Panc1 (cell line): ENCODE data around the gene BCL2L11.

Source experiments
- CTCF ChIP-seq: fragments of 450-650 bp; IDR thresholded peaks from 2 replicates; pipeline ENCODE4 v1.5.1; 2017; ENCODE audit warnings: mild to moderate bottlenecking
- REST ChIP-seq, 2 experiments: IDR thresholded peaks; 2 replicates each; pipeline ENCODE4 v1.6.1; 2011 to 2012; ENCODE audit warnings: low read depth in 2 of 2, control low read depth in 1 of 2, low read length in 1 of 2, mild to moderate bottlenecking in 1 of 2, moderate library complexity in 1 of 2; ENCODE audit not compliant: insufficient read depth in 1 of 2
- TCF7L2 ChIP-seq: IDR thresholded peaks from 2 replicates; pipeline ENCODE4 v1.6.1; 2011; ENCODE audit warnings: mild to moderate bottlenecking, low read depth, low read length, inconsistent platforms

DNA sequence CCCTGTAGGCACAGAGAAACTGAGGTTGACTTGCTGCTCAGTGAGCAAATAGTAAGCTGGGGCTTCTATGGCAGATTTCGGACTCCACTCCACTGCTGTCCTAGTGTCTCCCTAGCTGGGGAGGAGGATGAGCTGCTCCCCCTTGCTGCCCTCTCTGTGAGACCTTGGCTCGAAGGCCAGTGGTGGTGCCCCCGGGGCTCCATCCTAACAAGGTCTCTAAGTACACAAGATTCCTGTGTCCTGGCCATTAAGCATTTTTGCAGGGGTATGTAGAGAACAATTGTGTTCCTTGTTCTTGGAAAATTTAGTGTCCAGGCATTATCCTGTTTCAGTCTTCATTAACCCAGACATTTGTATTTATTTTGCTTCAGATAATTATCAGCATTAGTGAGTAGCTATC, 21.3 kb upstream of the BCL2L11 start:
- TF ChIP-seq CTCF (no peak), TCF7L2 (no peak), REST (IDR thresholded peaks at IDR 0.05; ENCODE audit: insufficient read depth in 1 of 2, low read depth in 2 of 2, low read length in 1 of 2) (no peak)
